22Rv1 (cell line): Measurements from ENCODE around the gene KRT33A.

Source experiments
- H3K27ac ChIP-seq: fragments of 450-650 bp; 2 replicates; pipeline ENCODE4 v1.5.1; 2017
- CTCF ChIP-seq: fragments of 450-650 bp; IDR thresholded peaks from 2 replicates; pipeline ENCODE4 v1.5.1; 2017; ENCODE audit warnings: mild to moderate bottlenecking
- ZFX ChIP-seq: fragments of 450-650 bp; IDR thresholded peaks from 2 replicates; pipeline ENCODE4 v1.6.1; 2017; ENCODE audit warnings: antibody characterized with exemption, borderline replicate concordance

Gene KRT33A

DNA sequence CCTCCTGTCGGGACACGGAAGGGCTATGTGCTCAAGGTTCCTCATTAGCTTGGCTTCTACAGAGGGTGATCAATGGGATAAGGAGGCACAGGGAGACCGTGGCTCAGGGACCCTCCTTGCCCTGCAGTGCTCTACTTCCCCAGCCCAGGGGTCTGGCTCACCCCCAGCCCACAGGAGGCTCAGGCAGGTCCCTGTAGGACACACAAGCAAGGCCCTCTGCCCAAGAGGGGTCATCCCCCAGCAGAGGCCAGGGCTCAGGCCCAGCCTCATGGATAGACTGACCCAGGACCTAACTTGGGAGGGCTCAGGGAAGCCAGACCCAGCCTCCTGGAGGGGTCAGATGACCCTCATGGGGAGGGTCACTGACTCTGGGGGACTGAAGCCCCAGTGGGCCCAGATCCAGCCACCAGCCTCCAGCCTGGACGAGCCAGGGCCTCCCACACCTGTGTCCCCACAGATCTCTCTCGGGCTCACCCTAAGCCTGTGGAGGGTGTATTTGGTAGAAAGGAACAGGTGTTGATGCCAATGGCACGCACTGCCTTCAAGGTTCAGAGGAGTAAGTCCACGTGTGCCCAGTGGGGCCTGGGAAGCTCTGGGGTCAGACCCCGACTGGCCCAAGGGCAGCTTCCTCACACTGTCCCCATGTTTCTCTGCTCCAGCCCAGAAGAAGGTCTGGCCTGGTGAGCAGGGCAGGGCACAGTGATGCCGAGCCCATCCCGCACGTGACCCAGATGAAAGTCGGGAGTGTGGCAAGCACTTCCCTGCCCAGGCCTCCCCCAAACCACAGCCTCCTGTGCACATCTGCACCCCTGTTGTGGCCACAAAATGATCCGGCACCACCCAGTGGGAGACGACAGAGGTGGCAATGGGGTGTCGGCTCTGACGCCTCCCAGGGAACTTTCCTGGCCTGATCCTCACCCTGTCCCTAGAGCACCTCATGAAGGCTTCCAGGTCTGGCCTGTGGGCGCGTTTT lies 24.2 kb downstream of the KRT33A start:
- TF ChIP-seq ZFX, result no peak
- TF ChIP-seq CTCF, result no peak
- H3K27ac ChIP-seq, result no peak overlapping the region

DNA sequence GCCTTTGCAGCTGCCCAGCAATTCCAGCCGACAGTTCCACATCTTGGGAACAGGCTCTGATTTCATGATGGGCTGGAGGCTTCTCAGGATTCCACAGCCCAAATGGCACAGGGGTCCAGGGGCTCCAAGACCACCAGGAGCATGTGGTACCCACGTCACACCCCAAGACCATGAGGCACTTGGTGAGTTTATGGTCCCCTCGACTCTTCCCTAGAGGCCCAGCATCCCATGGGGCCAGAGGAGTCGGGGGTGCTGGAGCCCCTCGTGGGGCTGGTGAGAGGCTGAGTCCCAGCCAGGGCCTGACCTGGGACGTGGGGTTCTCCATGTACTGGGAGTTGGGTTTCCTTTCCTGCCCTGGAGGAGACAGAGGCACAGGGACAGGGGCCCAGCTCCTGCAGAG lies 25.0 kb downstream of the KRT33A start:
- TF ChIP-seq CTCF, result no peak
- H3K27ac ChIP-seq, result no peak overlapping the region

GRCh38 chr17:41325126-41325525 lies 25.5 kb downstream of the KRT33A start:
- TF ChIP-seq ZFX (no peak), CTCF (no peak)
- no peak overlapping the region for H3K27ac ChIP-seq

DNA sequence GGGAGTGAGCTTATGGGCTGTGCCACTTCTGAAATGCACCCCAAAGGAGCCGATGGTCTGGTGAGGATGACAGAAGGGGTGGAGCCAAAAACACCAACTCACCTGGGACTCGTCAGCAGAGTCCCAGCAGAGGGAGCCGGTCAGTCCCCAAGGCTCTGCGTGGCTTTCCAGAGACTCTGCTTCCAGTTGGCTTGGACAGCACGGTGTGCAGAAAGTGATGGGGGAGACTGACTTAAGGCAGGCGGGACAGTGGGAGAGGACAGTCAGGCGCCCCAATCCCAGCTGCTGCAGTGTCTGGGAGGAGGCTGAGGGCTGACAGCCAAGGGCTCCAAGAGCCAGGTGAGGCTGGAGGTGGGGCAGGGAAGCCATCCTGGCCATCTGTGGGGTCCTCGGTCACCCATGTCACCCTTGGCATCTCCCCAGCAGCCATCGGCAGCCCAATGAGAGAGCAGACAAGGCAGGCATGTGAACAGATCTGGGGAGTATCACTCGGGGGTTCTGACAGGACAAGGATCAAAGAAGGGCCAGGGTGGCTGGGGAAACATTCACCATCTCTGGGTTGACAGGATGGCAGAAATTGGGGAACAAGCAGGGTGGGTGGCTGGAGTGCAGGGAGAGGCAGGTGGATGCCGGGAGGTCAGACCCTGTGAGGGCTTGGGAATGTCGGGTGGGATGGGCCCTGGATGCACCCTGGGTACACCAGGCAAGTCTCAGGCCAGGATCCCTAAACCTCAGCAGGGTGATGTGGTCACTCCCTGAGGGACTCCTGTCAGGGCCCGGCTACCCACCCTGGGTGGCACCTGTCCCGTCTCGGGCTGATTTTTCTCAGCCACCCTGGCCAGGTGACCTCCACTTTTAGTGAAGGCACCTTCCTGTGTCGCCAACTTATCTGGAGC lies 26.2 kb downstream of the KRT33A start:
- TF ChIP-seq ZFX (no peak), CTCF (peak; percentile 39)
- H3K27ac ChIP-seq, result no peak overlapping the region

DNA sequence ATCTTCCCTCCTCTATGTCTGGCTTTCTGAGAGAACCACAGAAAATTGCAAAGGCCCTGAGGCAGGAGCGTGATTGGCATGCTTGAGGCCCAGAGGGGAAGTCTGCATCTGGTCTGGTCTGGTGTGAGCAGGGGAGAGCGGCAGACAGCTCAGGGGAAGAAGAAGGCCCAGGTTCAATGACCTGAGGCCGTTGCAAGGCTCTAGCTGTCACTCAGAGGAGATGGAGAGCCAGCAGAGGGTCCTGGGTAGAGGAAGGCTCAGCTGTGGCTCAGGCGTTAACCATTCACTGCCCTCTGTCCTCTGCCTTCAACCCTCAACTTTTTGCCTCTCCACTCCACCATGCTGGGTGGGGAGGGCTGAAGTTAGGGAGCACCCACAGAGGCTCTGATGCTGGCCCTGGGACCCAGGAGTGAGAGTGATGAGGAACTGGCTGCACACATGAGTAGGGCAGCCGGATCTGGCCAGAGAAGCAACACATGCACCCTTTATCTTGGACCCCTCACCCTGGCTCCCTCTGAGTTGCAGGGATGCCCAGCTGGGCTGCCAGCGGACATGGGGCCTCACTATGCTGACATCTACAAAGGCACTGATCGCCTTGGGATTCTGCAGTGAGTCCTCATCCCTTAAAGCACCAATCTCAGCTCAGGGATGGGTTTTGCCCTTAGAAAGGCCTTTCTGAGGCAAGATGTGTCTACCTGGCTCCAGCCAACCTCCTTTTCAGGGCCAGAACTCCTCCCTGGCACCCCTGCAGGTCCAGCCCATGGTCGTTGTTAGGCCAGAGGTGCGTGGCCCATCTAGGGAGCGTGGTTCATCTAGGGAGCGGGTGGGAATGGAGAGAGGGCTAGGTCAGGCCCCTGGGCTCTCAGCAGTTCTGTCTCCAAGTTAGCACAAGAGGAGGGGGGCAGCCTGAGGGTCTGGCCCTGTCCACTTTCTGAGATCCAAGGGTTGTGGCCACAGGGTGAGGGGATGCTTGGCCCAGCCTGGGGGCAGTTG lies 27.4 kb downstream of the KRT33A start:
- no peak overlapping the region for H3K27ac ChIP-seq
- no peak for TF ChIP-seq CTCF
- TF ChIP-seq ZFX, result no peak

DNA sequence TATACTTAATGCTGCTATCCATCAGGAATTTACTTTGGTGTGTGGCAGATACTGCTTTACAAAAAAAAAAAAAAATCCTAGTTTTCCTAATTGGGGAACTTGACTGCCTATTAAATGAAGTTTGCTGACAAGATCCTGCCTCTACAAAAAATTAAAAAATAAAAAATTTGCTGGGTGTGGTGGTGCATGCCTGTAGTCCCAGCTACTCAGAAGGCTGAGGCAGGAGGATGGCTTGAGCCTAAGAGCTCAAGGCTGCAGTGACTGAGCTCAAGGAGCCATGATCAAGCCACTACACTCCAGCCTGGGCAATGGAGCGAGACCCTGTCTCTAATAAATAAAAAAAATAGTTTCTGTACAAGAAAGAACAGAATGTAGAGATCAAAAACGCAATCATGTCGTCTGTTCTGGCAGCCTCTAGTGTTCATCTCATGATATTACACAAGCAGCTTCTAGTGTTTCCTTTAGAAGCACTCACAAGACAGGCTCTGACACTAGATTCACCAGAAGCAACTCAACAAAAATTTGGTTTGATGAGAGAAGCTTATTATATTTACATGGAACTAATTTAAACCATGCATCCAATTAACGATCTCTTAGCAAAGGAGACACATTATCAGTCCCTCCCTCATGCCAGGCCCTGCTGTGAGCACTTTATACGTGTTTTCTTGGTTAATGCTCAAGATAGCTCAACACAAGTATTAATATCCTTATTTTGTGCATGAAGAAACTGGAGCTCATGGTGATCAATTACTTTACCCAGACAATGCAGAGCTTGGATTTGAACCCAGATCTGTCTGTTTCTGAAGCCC lies 28.3 kb downstream of the KRT33A start:
- TF ChIP-seq ZFX (no peak), CTCF (peak; percentile 81)
- H3K27ac ChIP-seq, result no peak overlapping the region
